ENCODE data around the gene IGFALS. TPM values are rescaled to one million over a fixed set of nuclear protein-coding genes. Genes with fewer than 3 reads are reported as not detected.

Gene IGFALS
- total RNA-seq, 2 donors from 2014 or later, result not detected

DNA sequence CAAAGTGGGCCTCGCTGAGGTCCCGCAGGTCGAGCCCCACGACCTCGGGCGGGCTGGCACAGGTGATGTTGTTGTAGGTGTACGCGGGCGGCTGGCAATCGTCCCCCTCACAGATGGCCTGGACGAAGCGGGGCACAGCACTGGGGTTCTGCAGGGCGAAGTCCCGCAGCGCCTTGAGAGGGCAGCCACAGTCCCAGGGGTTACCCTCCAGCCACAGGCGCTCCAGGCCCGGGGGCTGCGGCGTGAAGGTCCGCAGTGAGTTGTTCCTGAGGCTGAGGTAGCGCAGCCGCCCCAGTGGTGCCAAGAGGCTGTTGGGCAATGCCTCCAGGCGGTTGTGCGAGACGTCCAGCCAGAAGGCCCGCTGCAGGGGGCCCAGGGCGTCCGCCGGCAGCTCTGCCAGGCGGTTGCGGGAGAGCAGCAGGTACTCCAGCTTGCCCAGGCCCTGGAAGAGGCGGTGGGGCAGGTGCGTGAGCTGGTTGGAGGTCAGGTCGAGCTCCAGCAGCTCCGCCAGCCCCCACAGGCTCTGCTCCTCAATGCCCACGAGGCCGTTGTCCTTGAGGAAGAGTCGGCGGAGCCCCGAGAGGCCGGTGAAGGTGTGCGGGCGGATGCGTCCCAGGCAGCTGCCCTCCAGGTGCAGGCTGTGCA, 2.8 kb downstream of the IGFALS start:
- no peak overlapping the region for H3K4me3 ChIP-seq
- no peak overlapping the region for H3K27ac ChIP-seq
- peaks cover 23% of the 10 kb centered on the region for H3K36me3 ChIP-seq
- no peaks in the 10 kb centered on the region for H3K9me3 ChIP-seq
- H3K4me1 ChIP-seq, result peaks cover 0 to under 1% of the 10 kb centered on the region in 2 donors
- TF ChIP-seq, protein P1, sequence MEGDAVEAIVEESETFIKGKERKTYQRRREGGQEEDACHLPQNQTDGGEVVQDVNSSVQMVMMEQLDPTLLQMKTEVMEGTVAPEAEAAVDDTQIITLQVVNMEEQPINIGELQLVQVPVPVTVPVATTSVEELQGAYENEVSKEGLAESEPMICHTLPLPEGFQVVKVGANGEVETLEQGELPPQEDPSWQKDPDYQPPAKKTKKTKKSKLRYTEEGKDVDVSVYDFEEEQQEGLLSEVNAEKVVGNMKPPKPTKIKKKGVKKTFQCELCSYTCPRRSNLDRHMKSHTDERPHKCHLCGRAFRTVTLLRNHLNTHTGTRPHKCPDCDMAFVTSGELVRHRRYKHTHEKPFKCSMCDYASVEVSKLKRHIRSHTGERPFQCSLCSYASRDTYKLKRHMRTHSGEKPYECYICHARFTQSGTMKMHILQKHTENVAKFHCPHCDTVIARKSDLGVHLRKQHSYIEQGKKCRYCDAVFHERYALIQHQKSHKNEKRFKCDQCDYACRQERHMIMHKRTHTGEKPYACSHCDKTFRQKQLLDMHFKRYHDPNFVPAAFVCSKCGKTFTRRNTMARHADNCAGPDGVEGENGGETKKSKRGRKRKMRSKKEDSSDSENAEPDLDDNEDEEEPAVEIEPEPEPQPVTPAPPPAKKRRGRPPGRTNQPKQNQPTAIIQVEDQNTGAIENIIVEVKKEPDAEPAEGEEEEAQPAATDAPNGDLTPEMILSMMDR (IDR thresholded peaks at IDR 0.05), result no peak
- DNase-seq (ENCODE audit: low spot score), result no peak
- H3K27me3 ChIP-seq, result no peaks in the 10 kb centered on the region

DNA sequence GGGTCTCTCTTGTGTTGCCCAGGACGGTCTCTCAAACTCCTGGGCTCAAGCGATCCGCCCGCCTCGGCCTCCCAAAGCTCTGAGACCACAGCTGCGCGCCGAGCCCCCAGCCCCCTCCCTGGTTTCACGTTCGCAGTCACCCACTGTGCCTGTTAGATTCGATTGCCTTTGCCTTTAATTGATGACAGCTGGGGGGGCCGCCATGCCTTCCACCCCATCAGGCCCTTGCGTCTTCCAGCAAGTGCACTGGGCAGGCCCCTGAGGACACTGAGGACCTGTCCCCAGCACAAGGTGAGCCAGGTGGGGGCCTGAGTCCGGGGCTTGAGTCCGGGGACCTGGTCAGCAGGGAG, 3.3 kb downstream of the IGFALS start:
- Histone ChIP-seq H3K27me3 (no peaks in the 10 kb centered on the region), H3K36me3 (peaks cover 23% of the 10 kb centered on the region), H3K9me3 (no peaks in the 10 kb centered on the region), H3K27ac (no peak overlapping the region), H3K4me1 (peaks cover 0 to 5% of the 10 kb centered on the region in 2 donors), H3K4me3 (no peak overlapping the region)
- DNase-seq (ENCODE audit: low spot score), result no peak
- TF ChIP-seq, protein P1 (IDR thresholded peaks at IDR 0.05), result no peak

DNA sequence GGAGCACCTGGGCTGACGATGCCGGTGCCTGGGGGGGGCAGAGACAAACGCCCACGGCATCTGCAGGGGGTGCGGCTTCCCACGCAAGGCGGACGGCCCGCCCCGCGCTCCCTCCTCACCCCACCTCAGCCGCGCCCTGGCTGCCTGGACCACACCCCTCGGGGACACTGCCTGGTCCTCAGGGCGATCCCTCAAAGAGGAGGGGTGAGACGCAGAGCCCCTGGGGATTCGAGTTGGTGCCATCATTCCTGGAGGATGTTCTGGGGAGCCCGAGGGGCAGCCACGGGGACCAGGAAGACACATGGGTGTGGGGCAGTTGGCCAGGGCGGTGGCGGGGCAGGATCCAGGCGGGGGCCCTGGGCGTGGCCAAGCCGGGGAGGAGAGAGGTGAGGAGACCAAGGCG, 3.9 kb downstream of the IGFALS start:
- Histone ChIP-seq H3K27me3 (no peaks in the 10 kb centered on the region), H3K4me3 (no peak overlapping the region), H3K4me1 (peaks cover 0 to 10% of the 10 kb centered on the region in 2 donors), H3K27ac (no peak overlapping the region), H3K36me3 (peaks cover 23% of the 10 kb centered on the region), H3K9me3 (no peaks in the 10 kb centered on the region)
- DNase-seq (ENCODE audit: low spot score), result no peak
- TF ChIP-seq, protein P1 (IDR thresholded peaks at IDR 0.05), result no peak

DNA sequence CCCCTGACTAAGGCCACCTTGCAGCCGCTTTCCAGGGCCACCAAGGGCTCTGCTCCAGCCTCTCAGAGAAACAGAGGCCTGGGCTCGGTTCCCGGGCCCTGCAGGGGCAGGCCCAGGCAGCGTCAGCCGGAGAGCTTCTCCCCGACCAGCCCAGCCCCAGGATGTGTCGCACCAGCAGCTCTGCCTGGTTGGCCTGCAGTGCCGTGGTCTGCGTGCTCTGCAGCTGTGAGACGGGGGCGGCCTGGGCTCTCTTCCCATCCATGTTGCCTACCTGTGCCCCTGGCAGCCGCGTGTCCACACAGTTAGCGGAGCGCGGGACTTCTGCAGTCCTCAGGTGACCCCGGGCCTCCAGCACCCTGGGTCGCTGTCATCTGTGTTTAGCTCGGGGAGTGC, 4.8 kb downstream of the IGFALS start:
- TF ChIP-seq, protein P1 (IDR thresholded peaks at IDR 0.05), result no peak

DNA sequence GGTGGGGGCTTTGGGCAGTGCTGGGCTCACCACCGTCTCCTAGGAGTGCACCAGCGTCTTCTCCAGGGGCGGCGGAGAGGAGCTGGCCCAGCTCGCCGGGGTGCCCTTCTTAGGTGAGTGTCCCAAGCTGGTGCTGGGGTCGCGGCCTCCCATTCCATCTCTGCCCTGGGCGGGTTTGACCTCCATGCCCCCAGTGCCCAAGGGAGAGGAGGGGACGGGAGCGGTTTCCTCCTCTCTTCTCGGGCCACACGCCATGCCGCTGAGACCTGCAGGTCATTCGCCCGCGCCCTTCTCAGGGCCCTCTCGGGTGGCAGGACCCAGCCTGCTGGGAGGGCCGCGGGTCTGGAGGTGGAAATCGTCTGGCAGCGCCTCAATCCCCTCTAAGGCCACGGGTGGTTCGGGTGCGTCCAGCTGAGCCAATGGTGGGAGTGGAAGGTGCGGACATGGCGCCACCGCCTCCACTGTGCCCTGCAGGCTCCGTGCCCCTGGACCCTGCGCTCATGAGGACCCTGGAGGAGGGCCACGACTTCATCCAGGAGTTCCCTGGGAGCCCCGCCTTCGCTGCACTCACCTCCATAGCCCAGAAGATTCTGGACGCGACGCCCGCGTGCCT, 5.3 kb downstream of the IGFALS start:
- TF ChIP-seq, protein P1 (IDR thresholded peaks at IDR 0.05), result no peak
- Histone ChIP-seq H3K9me3 (no peaks in the 10 kb centered on the region), H3K27ac (no peak overlapping the region), H3K4me1 (peaks cover 0 to 24% of the 10 kb centered on the region in 2 donors), H3K4me3 (no peak overlapping the region), H3K36me3 (peaks cover 23% of the 10 kb centered on the region), H3K27me3 (no peaks in the 10 kb centered on the region)
- DNase-seq (ENCODE audit: low spot score), result no peak

More for the DNA sequence above, 4.8 kb downstream of the IGFALS start:
- Histone ChIP-seq H3K4me1 (peaks cover 0 to 19% of the 10 kb centered on the region in 2 donors), H3K4me3 (no peak overlapping the region), H3K27me3 (no peaks in the 10 kb centered on the region), H3K36me3 (peaks cover 23% of the 10 kb centered on the region), H3K27ac (no peak overlapping the region), H3K9me3 (no peaks in the 10 kb centered on the region)
- DNase-seq (ENCODE audit: low spot score), result no peak

Measured in right atrium auricular region (tissue), 2 donors.